Nephron progenitor cell (in vitro differentiated cells): Measurements from ENCODE around the gene AKR1C3.
"Not testable (repeated sequence)": the region's sequence is repeated elsewhere in the genome, so short reads cannot be mapped to it uniquely, and the experiment has no call there.

Experiments used
- DNase-seq: peaks from one replicate; pipeline ENCODE4 v3.0.0; 2021
- H3K27ac Mint-ChIP-seq: 2 replicates; pipeline ENCODE4 v1.8.0; 2021; ENCODE audit warnings: mild to moderate bottlenecking, moderate library complexity, mixed read lengths
- H3K27me3 Mint-ChIP-seq: 2 replicates; pipeline ENCODE4 v1.8.0; 2021; ENCODE audit warnings: mild to moderate bottlenecking, low read depth, mixed read lengths; ENCODE audit not compliant: poor library complexity
- H3K36me3 Mint-ChIP-seq: 2 replicates; pipeline ENCODE4 v1.8.0; 2021; ENCODE audit warnings: low read depth, mixed read lengths
- H3K4me1 Mint-ChIP-seq: 2 replicates; pipeline ENCODE4 v1.8.0; 2021; ENCODE audit warnings: mixed read lengths
- H3K4me3 Mint-ChIP-seq: 2 replicates; pipeline ENCODE4 v1.8.0; 2021; ENCODE audit warnings: mild to moderate bottlenecking, moderate library complexity, mixed read lengths
- H3K9me3 Mint-ChIP-seq: 2 replicates; pipeline ENCODE4 v1.8.0; 2021; ENCODE audit warnings: mild to moderate bottlenecking, moderate library complexity, mixed read lengths
- CTCF ChIP-seq: fragments of 200-600 bp; sonication (generic); IDR thresholded peaks from 2 replicates; pipeline ENCODE4 v1.5.0; 2021; ENCODE audit warnings: antibody characterized with exemption

Gene AKR1C3

GRCh38 chr10:5094265-5095205 is at the start of gene AKR1C3:
Gene AKR1C3 (plus strand): TSS chr10:5094414. CDS start chr10:5094445, 31 bp downstream.
- peaks cover 5% of the 10 kb centered on the region for H3K27me3 Mint-ChIP-seq
- H3K36me3 Mint-ChIP-seq, result no peaks in the 10 kb centered on the region
- peak; percentile 14 for TF ChIP-seq CTCF
- DNase-seq, result no peak
- H3K27ac Mint-ChIP-seq, result no peak within 1 kb of the TSS
- H3K4me1 Mint-ChIP-seq, result no peaks in the 10 kb centered on the region
- no peak within 1 kb of the TSS for H3K4me3 Mint-ChIP-seq
- peaks cover 24% of the 10 kb centered on the region for H3K9me3 Mint-ChIP-seq

DNA sequence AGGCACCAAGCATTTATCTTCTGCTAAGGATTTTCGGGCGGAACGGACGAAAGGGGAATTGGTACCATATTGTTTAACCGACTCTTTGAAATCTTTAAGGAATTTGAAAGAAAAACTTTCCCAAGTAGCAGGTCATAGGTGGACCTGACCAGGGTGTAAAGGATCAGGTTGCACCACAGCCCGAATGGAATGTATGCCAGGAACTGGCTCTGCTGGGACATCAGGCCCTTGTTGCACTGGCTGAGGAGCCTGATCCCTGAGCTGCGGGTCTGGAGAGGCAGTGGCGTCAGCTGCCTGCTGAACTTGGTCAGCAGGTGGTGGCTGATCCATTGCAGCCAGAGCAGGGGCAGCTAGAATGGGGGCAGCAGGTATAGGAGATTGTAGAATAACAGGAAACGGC is 49.1 kb upstream of the AKR1C3 start:
- Mint-ChIP-seq H3K4me1 (peaks cover 13% of the 10 kb centered on the region), H3K36me3 (peaks cover 5% of the 10 kb centered on the region), H3K9me3 (peaks cover 62% of the 10 kb centered on the region), H3K27me3 (no peaks in the 10 kb centered on the region), H3K27ac (no peak overlapping the region), H3K4me3 (no peak overlapping the region)
- TF ChIP-seq CTCF, result no peak
- DNase-seq, result no peak

- Mint-ChIP-seq H3K27me3 (no peaks in the 10 kb centered on the region), H3K4me1 (peaks cover 13% of the 10 kb centered on the region), H3K36me3 (peaks cover 5% of the 10 kb centered on the region), H3K4me3 (no peak overlapping the region), H3K27ac (no peak overlapping the region), H3K9me3 (peaks cover 62% of the 10 kb centered on the region)
- TF ChIP-seq CTCF, result no peak
- no peak for DNase-seq
These were observed 47.8 kb upstream of the AKR1C3 start for GRCh38 chr10:5046410-5046809.

- H3K27me3 Mint-ChIP-seq, DNase-seq, H3K27ac Mint-ChIP-seq, H3K36me3 Mint-ChIP-seq, H3K4me3 Mint-ChIP-seq: not testable (repeated sequence)
- Mint-ChIP-seq H3K9me3 (peaks cover 62% of the 10 kb centered on the region), H3K4me1 (peaks cover 13% of the 10 kb centered on the region)
These were observed 47.2 kb upstream of the AKR1C3 start for GRCh38 chr10:5047055-5047454.

- Mint-ChIP-seq H3K9me3 (peaks cover 55% of the 10 kb centered on the region), H3K27ac (no peak overlapping the region), H3K27me3 (no peaks in the 10 kb centered on the region), H3K4me1 (peaks cover 13% of the 10 kb centered on the region), H3K4me3 (no peak overlapping the region), H3K36me3 (peaks cover 5% of the 10 kb centered on the region)
- no peak for DNase-seq
- no peak for TF ChIP-seq CTCF
These were observed 46.1 kb upstream of the AKR1C3 start for GRCh38 chr10:5047912-5048628.

GRCh38 chr10:5052951-5053500 is 41.2 kb upstream of the AKR1C3 start:
- H3K4me1 Mint-ChIP-seq, H3K36me3 Mint-ChIP-seq, H3K4me3 Mint-ChIP-seq, H3K27me3 Mint-ChIP-seq, DNase-seq, H3K27ac Mint-ChIP-seq: not testable (repeated sequence)
- peaks cover 37% of the 10 kb centered on the region for H3K9me3 Mint-ChIP-seq

GRCh38 chr10:5054831-5055230 is 39.4 kb upstream of the AKR1C3 start:
- H3K27me3 Mint-ChIP-seq, DNase-seq, H3K4me1 Mint-ChIP-seq, H3K4me3 Mint-ChIP-seq, H3K36me3 Mint-ChIP-seq, H3K27ac Mint-ChIP-seq: not testable (repeated sequence)
- peaks cover 53% of the 10 kb centered on the region for H3K9me3 Mint-ChIP-seq

GRCh38 chr10:5059267-5059666 is 34.9 kb upstream of the AKR1C3 start:
- not testable (repeated sequence) for H3K27ac Mint-ChIP-seq, H3K36me3 Mint-ChIP-seq, DNase-seq, H3K4me3 Mint-ChIP-seq, H3K4me1 Mint-ChIP-seq, H3K27me3 Mint-ChIP-seq
- H3K9me3 Mint-ChIP-seq, result peaks cover 39% of the 10 kb centered on the region

DNA sequence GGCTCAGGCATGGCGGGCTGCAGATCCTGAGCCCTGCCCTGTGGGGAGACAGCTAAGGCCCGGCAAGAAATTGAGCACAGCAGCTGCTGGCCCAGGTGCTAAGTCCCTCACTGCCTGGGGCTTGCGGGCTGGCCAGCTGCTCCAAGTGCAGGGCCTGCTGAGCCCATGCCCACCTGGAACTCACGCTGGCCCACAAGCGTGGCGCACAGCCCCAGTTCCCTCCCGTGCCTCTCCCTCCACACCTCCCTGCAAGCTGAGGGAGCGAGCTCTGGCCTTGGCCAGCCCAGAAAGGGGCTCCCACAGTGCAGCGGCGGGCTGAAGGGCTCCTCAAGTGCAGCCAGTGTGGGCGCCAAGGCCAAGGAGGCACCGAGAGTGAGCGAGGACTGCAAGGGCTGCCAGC is 33.4 kb upstream of the AKR1C3 start:
- H3K27me3 Mint-ChIP-seq, result not testable (repeated sequence)

More for the DNA sequence above, 33.4 kb upstream of the AKR1C3 start:
- not testable (repeated sequence) for H3K4me1 Mint-ChIP-seq, H3K4me3 Mint-ChIP-seq, DNase-seq, H3K27ac Mint-ChIP-seq, H3K36me3 Mint-ChIP-seq
- peaks cover 34% of the 10 kb centered on the region for H3K9me3 Mint-ChIP-seq
